HEK293 (cell line): ENCODE data around the gene ECE1.

Source experiments
- CTCF ChIA-PET: fragments of 350-600 bp; formaldehyde crosslinking; extraction: SDS; loops from one replicate; lab custom pipeline; 2021; ENCODE audit warnings: antibody characterized with exemption; lab: Yijun Ruan, JAX
- POLR2A ChIA-PET: fragments of 300-600 bp; formaldehyde crosslinking; extraction: SDS; loops from one replicate; lab custom pipeline; 2020; ENCODE audit warnings: antibody characterized with exemption, inconsistent platforms; lab: Yijun Ruan, JAX
- H3K27ac ChIP-seq: fragments of 200-500 bp; sonication (Bioruptor generic); 2 replicates; pipeline ENCODE4 v1.5.1; 2014; ENCODE audit warnings: low read depth, low read length, control low read depth, inconsistent platforms; ENCODE audit errors: extremely low read depth
- H3K36me3 ChIP-seq, 2 experiments: fragments of 200-500 bp in 1 of 2; sonication (Bioruptor generic) in 1 of 2; 1 replicate in 1 of 2; 2 replicates in 1 of 2; pipeline ENCODE4 v1.5.1; 2014 to 2017; ENCODE audit warnings: inconsistent platforms in 2 of 2, low read length in 2 of 2; ENCODE audit not compliant: control insufficient read depth in 2 of 2, insufficient read depth in 1 of 2
- H3K4me1 ChIP-seq: fragments of 200-500 bp; sonication (Bioruptor generic); 2 replicates; pipeline ENCODE4 v1.5.1; 2014; ENCODE audit warnings: mild to moderate bottlenecking, low read length, inconsistent platforms; ENCODE audit not compliant: control insufficient read depth, insufficient read depth
- H3K4me3 ChIP-seq: 2 replicates; pipeline ENCODE4 v1.5.1; 2011; ENCODE audit warnings: low read depth, mild to moderate bottlenecking, control low read depth, low read length, moderate library complexity
- H3K9me3 ChIP-seq: fragments of 200-500 bp; sonication (Bioruptor generic); 2 replicates; pipeline ENCODE4 v1.5.1; 2014; ENCODE audit warnings: low read depth, low read length, inconsistent platforms; ENCODE audit not compliant: control insufficient read depth, insufficient read depth
- KLF16 ChIP-seq: fragments of 450-650 bp; formaldehyde crosslinking; IDR thresholded peaks from 2 replicates; pipeline ENCODE4 v1.5.1; 2017; ENCODE audit warnings: missing biosample characterization, missing genetic modification characterization
- PRDM4 ChIP-seq: fragments of 450-650 bp; formaldehyde crosslinking; IDR thresholded peaks from 2 replicates; pipeline ENCODE4 v1.5.1; 2017; ENCODE audit warnings: missing biosample characterization, missing genetic modification characterization
- REPIN1 ChIP-seq: fragments of 450-650 bp; formaldehyde crosslinking; IDR thresholded peaks from 2 replicates; pipeline ENCODE4 v1.5.1; 2017; ENCODE audit warnings: missing biosample characterization, missing genetic modification characterization, low read depth
- TCF7L2 ChIP-seq: IDR thresholded peaks from 2 replicates; pipeline ENCODE4 v1.6.1; 2011; ENCODE audit warnings: low read depth, mild to moderate bottlenecking, inconsistent platforms, low read length, moderate library complexity, borderline replicate concordance
- TRIM28 ChIP-seq: IDR thresholded peaks from 2 replicates; pipeline ENCODE4 v1.6.1; 2011; ENCODE audit warnings: low read length, control low read depth, borderline replicate concordance
- YY1 ChIP-seq: fragments of 450-650 bp; formaldehyde crosslinking; IDR thresholded peaks from 2 replicates; pipeline ENCODE4 v1.5.1; 2018; ENCODE audit warnings: missing biosample characterization, missing genetic modification characterization
- YY2 ChIP-seq: fragments of 450-650 bp; formaldehyde crosslinking; IDR thresholded peaks from 2 replicates; pipeline ENCODE4 v1.5.1; 2016; ENCODE audit warnings: missing biosample characterization, missing genetic modification characterization
- ZBTB20 ChIP-seq: fragments of 450-650 bp; formaldehyde crosslinking; IDR thresholded peaks from 2 replicates; pipeline ENCODE4 v1.5.1; 2016; ENCODE audit warnings: missing biosample characterization, missing genetic modification characterization
- ZBTB7A ChIP-seq: fragments of 450-650 bp; formaldehyde crosslinking; IDR thresholded peaks from 2 replicates; pipeline ENCODE4 v1.5.1; 2016; ENCODE audit warnings: low read depth, missing biosample characterization, missing genetic modification characterization
- ZBTB8A ChIP-seq: fragments of 450-650 bp; formaldehyde crosslinking; IDR thresholded peaks from 2 replicates; pipeline ENCODE4 v1.5.1; 2016; ENCODE audit warnings: missing biosample characterization, missing genetic modification characterization
- ZFP37 ChIP-seq: fragments of 450-650 bp; formaldehyde crosslinking; IDR thresholded peaks from 2 replicates; pipeline ENCODE4 v1.5.1; 2016; ENCODE audit warnings: missing biosample characterization, missing genetic modification characterization
- ZNF121 ChIP-seq: fragments of 450-650 bp; formaldehyde crosslinking; IDR thresholded peaks from 2 replicates; pipeline ENCODE4 v1.5.1; 2016; ENCODE audit warnings: missing biosample characterization, missing genetic modification characterization
- ZNF184 ChIP-seq: fragments of 450-650 bp; IDR thresholded peaks from 2 replicates; pipeline ENCODE4 v1.5.1; 2018; ENCODE audit warnings: missing biosample characterization, mild to moderate bottlenecking, missing genetic modification characterization
- ZNF221 ChIP-seq: fragments of 450-650 bp; formaldehyde crosslinking; IDR thresholded peaks from 2 replicates; pipeline ENCODE4 v1.5.1; 2017; ENCODE audit warnings: missing biosample characterization, missing genetic modification characterization, borderline replicate concordance
- ZNF23 ChIP-seq: fragments of 450-650 bp; formaldehyde crosslinking; IDR thresholded peaks from 2 replicates; pipeline ENCODE4 v1.5.1; 2016; ENCODE audit warnings: missing biosample characterization, missing genetic modification characterization, borderline replicate concordance
- ZNF239 ChIP-seq: fragments of 450-650 bp; formaldehyde crosslinking; IDR thresholded peaks from 2 replicates; pipeline ENCODE4 v1.5.1; 2016; ENCODE audit warnings: missing biosample characterization, missing genetic modification characterization
- ZNF335 ChIP-seq: fragments of 450-650 bp; formaldehyde crosslinking; conservative IDR thresholded peaks from 2 replicates; pipeline ENCODE4 v1.5.1; 2016; ENCODE audit warnings: missing biosample characterization, missing genetic modification characterization
- ZNF354C ChIP-seq: fragments of 450-650 bp; formaldehyde crosslinking; IDR thresholded peaks from 2 replicates; pipeline ENCODE4 v1.5.1; 2016; ENCODE audit warnings: missing biosample characterization, missing genetic modification characterization, low read depth, borderline replicate concordance
- ZNF366 ChIP-seq: fragments of 450-650 bp; formaldehyde crosslinking; conservative IDR thresholded peaks from 2 replicates; pipeline ENCODE4 v1.5.1; 2016; ENCODE audit warnings: missing biosample characterization, missing genetic modification characterization
- ZNF426 ChIP-seq: fragments of 450-650 bp; formaldehyde crosslinking; IDR thresholded peaks from 2 replicates; pipeline ENCODE4 v1.5.1; 2017; ENCODE audit warnings: missing biosample characterization, missing genetic modification characterization, mild to moderate bottlenecking, inconsistent platforms, moderate library complexity
- ZNF501 ChIP-seq: fragments of 450-650 bp; formaldehyde crosslinking; IDR thresholded peaks from 2 replicates; pipeline ENCODE4 v1.5.1; 2016; ENCODE audit warnings: missing biosample characterization, missing genetic modification characterization
- ZNF514 ChIP-seq: fragments of 450-650 bp; formaldehyde crosslinking; IDR thresholded peaks from 2 replicates; pipeline ENCODE4 v1.5.1; 2016; ENCODE audit warnings: missing biosample characterization, missing genetic modification characterization
- ZNF621 ChIP-seq: fragments of 450-650 bp; formaldehyde crosslinking; IDR thresholded peaks from 2 replicates; pipeline ENCODE4 v1.5.1; 2017; ENCODE audit warnings: missing biosample characterization, missing genetic modification characterization
- ZNF626 ChIP-seq: fragments of 450-650 bp; sonication (Bioruptor Pico); formaldehyde crosslinking; IDR thresholded peaks from 2 replicates; pipeline ENCODE4 v1.5.1; 2018; ENCODE audit warnings: missing biosample characterization, missing genetic modification characterization, inconsistent platforms
- ZNF658 ChIP-seq: fragments of 450-650 bp; formaldehyde crosslinking; IDR thresholded peaks from 2 replicates; pipeline ENCODE4; 2016; ENCODE audit warnings: missing biosample characterization, missing genetic modification characterization
- ZSCAN5A ChIP-seq: fragments of 450-650 bp; formaldehyde crosslinking; IDR thresholded peaks from 2 replicates; pipeline ENCODE4 v1.5.1; 2016; ENCODE audit warnings: missing biosample characterization, missing genetic modification characterization
- TF ChIP-seq, protein P1 (sequence below): fragments of 450-650 bp; formaldehyde crosslinking; IDR thresholded peaks from 2 replicates; pipeline ENCODE4 v1.5.1; 2017; ENCODE audit warnings: missing biosample characterization, mild to moderate bottlenecking, missing genetic modification characterization, moderate library complexity
- TF ChIP-seq, protein P2 (sequence below): fragments of 450-650 bp; formaldehyde crosslinking; IDR thresholded peaks from 2 replicates; pipeline ENCODE4 v1.5.1; 2016; ENCODE audit warnings: missing biosample characterization, missing genetic modification characterization

The ECE1 gene

GRCh38 chr1:21255284-21255942 is 34.9 kb downstream of the ECE1 start:
- H3K27ac ChIP-seq: no peak overlapping the region
- CTCF ChIA-PET: interaction anchor here (0.6 to 9.0 kb wide), 41 partner anchors 9 to 560 kb away, joined by 3 to 256 read pairs (median 5); no protein-coding TSS in a partner anchor
- POLR2A ChIA-PET: interaction anchor here (0.7 kb wide), 1 partner anchor 15 kb away, joined by 3 read pairs; no protein-coding TSS in a partner anchor
- H3K9me3 ChIP-seq: no peaks in the 10 kb centered on the region
- H3K4me3 ChIP-seq: no peak overlapping the region
- no peaks in the 10 kb centered on the region for H3K4me1 ChIP-seq
- peaks cover 0 to 52% of the 10 kb centered on the region in 2 experiments; a peak in 1 of 3 replicates for H3K36me3 ChIP-seq
- TF ChIP-seq ZFP37 (tag by site-specific recombination) (0 out of 2 replicates have a peak, but pooled peaks have one; percentile 56), YY2 (no peak), ZBTB8A (tag by site-specific recombination) (0 out of 2 replicates have a peak, but pooled peaks have one; percentile 16), ZNF221 (tag by site-specific recombination) (no peak), REPIN1 (no peak), ZNF239 (no peak), ZNF23 (tag by site-specific recombination) (no peak), ZNF514 (tag by site-specific recombination) (no peak), ZNF626 (tag by site-specific recombination) (no peak), ZBTB7A (no peak), KLF16 (no peak), ZBTB20 (no peak), ZNF121 (no peak), YY1 (no peak), TRIM28 (0 out of 2 replicates have a peak, but pooled peaks have one; percentile 32), TCF7L2 (no peak), ZNF658 (no peak), ZNF184 (tag by site-specific recombination) (no peak), ZNF501 (tag by site-specific recombination) (no peak), ZNF426 (tag by site-specific recombination) (no peak), ZNF354C (no peak), ZNF335 (tag by site-specific recombination) (no peak), ZNF621 (tag by site-specific recombination) (no peak), ZNF366 (no peak; the same call in 1 of the 2 replicates), PRDM4 (no peak), ZSCAN5A (no peak)
- TF ChIP-seq, protein P1, sequence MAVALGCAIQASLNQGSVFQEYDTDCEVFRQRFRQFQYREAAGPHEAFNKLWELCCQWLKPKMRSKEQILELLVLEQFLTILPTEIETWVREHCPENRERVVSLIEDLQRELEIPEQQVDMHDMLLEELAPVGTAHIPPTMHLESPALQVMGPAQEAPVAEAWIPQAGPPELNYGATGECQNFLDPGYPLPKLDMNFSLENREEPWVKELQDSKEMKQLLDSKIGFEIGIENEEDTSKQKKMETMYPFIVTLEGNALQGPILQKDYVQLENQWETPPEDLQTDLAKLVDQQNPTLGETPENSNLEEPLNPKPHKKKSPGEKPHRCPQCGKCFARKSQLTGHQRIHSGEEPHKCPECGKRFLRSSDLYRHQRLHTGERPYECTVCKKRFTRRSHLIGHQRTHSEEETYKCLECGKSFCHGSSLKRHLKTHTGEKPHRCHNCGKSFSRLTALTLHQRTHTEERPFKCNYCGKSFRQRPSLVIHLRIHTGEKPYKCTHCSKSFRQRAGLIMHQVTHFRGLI (tag by site-specific recombination): peak; percentile 88
- TF ChIP-seq, protein P2, sequence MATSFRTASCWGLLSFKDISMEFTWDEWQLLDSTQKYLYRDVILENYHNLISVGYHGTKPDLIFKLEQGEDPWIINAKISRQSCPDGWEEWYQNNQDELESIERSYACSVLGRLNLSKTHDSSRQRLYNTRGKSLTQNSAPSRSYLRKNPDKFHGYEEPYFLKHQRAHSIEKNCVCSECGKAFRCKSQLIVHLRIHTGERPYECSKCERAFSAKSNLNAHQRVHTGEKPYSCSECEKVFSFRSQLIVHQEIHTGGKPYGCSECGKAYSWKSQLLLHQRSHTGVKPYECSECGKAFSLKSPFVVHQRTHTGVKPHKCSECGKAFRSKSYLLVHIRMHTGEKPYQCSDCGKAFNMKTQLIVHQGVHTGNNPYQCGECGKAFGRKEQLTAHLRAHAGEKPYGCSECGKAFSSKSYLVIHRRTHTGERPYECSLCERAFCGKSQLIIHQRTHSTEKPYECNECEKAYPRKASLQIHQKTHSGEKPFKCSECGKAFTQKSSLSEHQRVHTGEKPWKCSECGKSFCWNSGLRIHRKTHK (tag by site-specific recombination): no peak
